HCT116 (cell line): ENCODE data around the gene LCN1. TPM values are rescaled to one million over a fixed set of nuclear protein-coding genes. Genes with fewer than 3 reads are reported as not detected.

Source experiments
- ATAC-seq: fragments of 200-7000 bp; cut with Tn5 transposase; 2 replicates; pipeline ENCODE4 v1.9.1; 2020; ENCODE audit warnings: mild to moderate bottlenecking, moderate library complexity
- BruUV-seq: library from RNA; stranded (reverse); fragments of 400-500 nt; replicated peaks from 2 replicates; lab custom pipeline; 2021; lab: Mats Ljungman, UMichigan
- CTCF ChIA-PET: fragments of 300-600 bp; sonication (Branson Sonifier 250); formaldehyde crosslinking; loops from one replicate; lab custom pipeline; 2021; ENCODE audit warnings: antibody characterized with exemption; lab: Charles Lee
- POLR2A ChIA-PET: fragments of 300-600, 350-600 bp; sonication (Branson Sonifier 250); formaldehyde crosslinking; loops from one replicate; lab custom pipeline; 2021; ENCODE audit warnings: antibody characterized with exemption; lab: Charles Lee
- RAD21 ChIA-PET, 2 experiments: fragments of 300-600 bp; sonication (Branson Sonifier 250); formaldehyde crosslinking; loops; one replicate each; lab custom pipeline; 2023; ENCODE audit warnings: low total read pairs in 2 of 2; ENCODE audit not compliant: uncharacterized antibody in 2 of 2, unreplicated experiment in 2 of 2, low non-redundant PET in 1 of 2; lab: Charles Lee
- DNase-seq: peaks from one replicate; pipeline ENCODE4 v3.0.0-alpha.2; 2010; ENCODE audit warnings: low read depth, low spot score
- H2AFZ ChIP-seq: fragments of 200-600 bp; shearing (Covaris generic), sonication (generic); 2 replicates; pipeline ENCODE4 v1.6.1; 2017; ENCODE audit warnings: low read depth, mixed run types, mixed read lengths, antibody characterized with exemption, low read length; ENCODE audit not compliant: poor library complexity, severe bottlenecking
- H3K27ac ChIP-seq: 2 replicates; pipeline ENCODE4 v1.5.1; 2012; ENCODE audit warnings: low read depth, low read length
- H3K27me3 ChIP-seq: fragments of 200-600 bp; sonication (generic); 2 replicates; pipeline ENCODE4 v1.6.1; 2016; ENCODE audit warnings: mixed run types, low read length, mixed read lengths; ENCODE audit not compliant: insufficient read depth
- H3K36me3 ChIP-seq, 2 experiments: fragments of 200-500 bp in 1 of 2; fragments of 200-600 bp in 1 of 2; sonication (Bioruptor generic) in 1 of 2; sonication (generic) in 1 of 2; 2 replicates each; pipeline versions ENCODE4 v1.5.1 to v1.6.1; 2014 to 2016; ENCODE audit warnings: low read length in 2 of 2, inconsistent platforms in 1 of 2, mixed read lengths in 1 of 2, mixed run types in 1 of 2; ENCODE audit not compliant: insufficient read depth in 2 of 2, control insufficient read depth in 1 of 2
- H3K4me1 ChIP-seq, 2 experiments: fragments of 200-600 bp in 1 of 2; sonication (generic) in 1 of 2; 2 replicates each; pipeline versions ENCODE4 v1.5.1 to v1.6.1; 2012 to 2017; ENCODE audit warnings: low read length in 2 of 2, inconsistent platforms in 1 of 2, mild to moderate bottlenecking in 1 of 2, mixed read lengths in 1 of 2, mixed run types in 1 of 2, moderate library complexity in 1 of 2; ENCODE audit not compliant: insufficient read depth in 2 of 2, control insufficient read depth in 1 of 2
- H3K4me2 ChIP-seq: fragments of 200-600 bp; sonication (generic); 2 replicates; pipeline ENCODE4 v1.6.1; 2017; ENCODE audit warnings: mixed run types, low read length, mixed read lengths
- H3K4me3 ChIP-seq, 2 experiments: fragments of 200-600 bp in 1 of 2; sonication (generic) in 1 of 2; replicated peaks in 1 of 2; 2 replicates each; pipeline ENCODE4 v1.5.1; 2011 to 2016; ENCODE audit warnings: low read length in 2 of 2, control low read depth in 1 of 2, low read depth in 1 of 2, mild to moderate bottlenecking in 1 of 2, mixed read lengths in 1 of 2, mixed run types in 1 of 2
- H3K79me2 ChIP-seq: fragments of 200-600 bp; sonication (generic); 2 replicates; pipeline ENCODE4 v1.6.1; 2017; ENCODE audit warnings: mild to moderate bottlenecking, mixed run types, low read length, moderate library complexity, mixed read lengths; ENCODE audit not compliant: insufficient read depth
- H3K9ac ChIP-seq: fragments of 200-600 bp; sonication (generic); 2 replicates; pipeline ENCODE4 v1.6.1; 2016; ENCODE audit warnings: low read length, mixed read lengths
- H3K9me2 ChIP-seq: fragments of 200-600 bp; sonication (generic), shearing (Covaris generic); 2 replicates; pipeline ENCODE4 v1.6.1; 2017; ENCODE audit warnings: mixed run types, mild to moderate bottlenecking, moderate library complexity; ENCODE audit not compliant: insufficient read depth
- H3K9me3 ChIP-seq, 2 experiments: fragments of 200-500 bp in 1 of 2; fragments of 200-600 bp in 1 of 2; sonication (Bioruptor generic) in 1 of 2; sonication (generic) in 1 of 2; 2 replicates each; pipeline ENCODE4 v1.6.1; 2014 to 2017; ENCODE audit warnings: low read length in 2 of 2, mixed read lengths in 2 of 2, inconsistent platforms in 1 of 2, low read depth in 1 of 2, mild to moderate bottlenecking in 1 of 2, mixed run types in 1 of 2, moderate library complexity in 1 of 2; ENCODE audit not compliant: control insufficient read depth in 1 of 2, insufficient read depth in 1 of 2
- H4K20me1 ChIP-seq: fragments of 200-600 bp; sonication (generic), shearing (Covaris generic); 2 replicates; pipeline ENCODE4 v1.6.1; 2017; ENCODE audit warnings: mixed run types, mild to moderate bottlenecking, moderate library complexity; ENCODE audit not compliant: insufficient read depth
- EGR1 ChIP-seq: IDR thresholded peaks from 2 replicates; pipeline ENCODE4 v1.6.1; 2012; ENCODE audit warnings: low read depth
- FOSL1 ChIP-seq: IDR thresholded peaks from 2 replicates; pipeline ENCODE4 v1.6.1; 2012; ENCODE audit warnings: low read depth
- JUND ChIP-seq: IDR thresholded peaks from 2 replicates; pipeline ENCODE4 v1.6.1; 2012
- POLR2A ChIP-seq: IDR thresholded peaks from 2 replicates; pipeline ENCODE4 v1.7.0; 2011; ENCODE audit warnings: borderline replicate concordance; ENCODE audit not compliant: insufficient read depth, insufficient read length; ENCODE audit errors: extremely low read depth
- POLR2AphosphoS5 ChIP-seq: IDR thresholded peaks from 2 replicates; pipeline ENCODE4 v1.6.1; 2011; ENCODE audit warnings: mild to moderate bottlenecking, low read depth, low read length, moderate library complexity
- TCF7L2 ChIP-seq: IDR thresholded peaks from 2 replicates; pipeline ENCODE4 v1.7.0; 2011; ENCODE audit warnings: borderline replicate concordance, inconsistent platforms; ENCODE audit not compliant: insufficient read depth, insufficient read length; ENCODE audit errors: extremely low read depth
- ZNF274 ChIP-seq: fragments of 200-500 bp; sonication (Bioruptor generic); IDR thresholded peaks from 2 replicates; pipeline ENCODE4 v1.6.1; 2014; ENCODE audit warnings: mild to moderate bottlenecking, low read depth, low read length, inconsistent platforms
- intact Hi-C: fragments of 100-400 bp; cut with micrococcal nuclease; formaldehyde crosslinking; loops from 2 replicates; pipeline ENCODE4 v1.10.0; 2022
- total RNA-seq: library from RNA; stranded (reverse); gene quantifications from one replicate; pipeline ENCODE4 v1.2.1, GENCODE V29; 2021; ENCODE audit not compliant: unreplicated experiment
- TF ChIP-seq, protein P1 (sequence below): IDR thresholded peaks from 2 replicates; pipeline ENCODE4 v1.6.1; 2011; ENCODE audit warnings: mild to moderate bottlenecking, low read length, moderate library complexity; ENCODE audit not compliant: insufficient replicate concordance; ENCODE audit errors: extremely low read depth
- TF ChIP-seq, protein P2 (sequence below): IDR thresholded peaks from 2 replicates; pipeline ENCODE4 v1.6.1; 2012

LCN1 gene
- total RNA-seq, 1 experiment from 2014 or later = not detected

DNA sequence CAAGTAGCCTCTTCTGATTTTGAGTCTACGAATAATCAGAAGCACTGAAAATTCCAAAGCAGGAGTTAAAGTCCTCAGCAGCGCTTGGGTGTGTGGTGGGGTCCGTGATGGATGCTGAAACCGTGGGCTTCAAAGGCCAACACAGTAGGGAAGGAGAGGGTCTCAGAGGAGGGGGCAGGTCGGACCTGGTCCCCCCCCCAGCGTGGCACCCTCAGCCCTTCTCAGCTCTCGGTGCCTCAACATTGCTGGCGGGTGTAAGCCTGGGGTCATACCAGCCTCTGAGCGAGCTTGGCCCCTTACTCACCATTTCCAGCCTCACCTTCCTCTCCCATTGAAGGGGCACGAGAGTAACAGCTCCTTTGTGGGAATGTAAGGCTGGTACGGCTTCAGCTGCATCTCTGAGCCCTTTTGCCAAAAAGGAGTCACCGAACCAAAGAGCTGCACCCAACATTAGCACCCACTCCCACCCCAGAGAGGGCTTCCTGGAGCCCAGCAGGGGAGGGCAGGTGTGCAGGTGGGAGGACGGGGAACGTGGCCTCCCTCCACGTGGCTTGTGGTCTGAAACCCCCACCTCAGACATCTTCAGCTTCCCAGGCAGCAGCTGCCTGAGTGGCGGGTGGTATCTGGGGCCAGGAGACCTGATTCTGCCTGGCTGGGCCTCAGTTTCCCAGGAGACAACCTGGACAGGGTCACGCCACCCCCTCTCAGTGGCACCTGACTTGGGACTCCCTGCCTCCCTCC, 6.7 kb upstream of the LCN1 start:
- Histone ChIP-seq H3K36me3 (no peaks in the 10 kb centered on the region), H3K4me3 (no peak overlapping the region), H3K9me2 (no peaks in the 10 kb centered on the region), H2AFZ (no peak overlapping the region), H3K27me3 (no peaks in the 10 kb centered on the region), H3K27ac (no peak overlapping the region), H3K4me1 (peaks cover 6 to 24% of the 10 kb centered on the region in 2 experiments; a peak in 3 of 4 replicates), H3K9me3 (no peaks in the 10 kb centered on the region; a peak in 1 of 4 replicates), H3K4me2 (no peak overlapping the region), H4K20me1 (no peaks in the 10 kb centered on the region), H3K9ac (no peak overlapping the region), H3K79me2 (no peaks in the 10 kb centered on the region)
- no TSS peak for BruUV-seq
- intact Hi-C loops = no loop called here
- DNase-seq (no peak), ATAC-seq (no peak)
- ChIA-PET RAD21 (no interaction called here), CTCF (no interaction called here), POLR2A (no interaction called here)
- TF ChIP-seq POLR2A (no peak), ZNF274 (no peak)
- TF ChIP-seq, protein P1, sequence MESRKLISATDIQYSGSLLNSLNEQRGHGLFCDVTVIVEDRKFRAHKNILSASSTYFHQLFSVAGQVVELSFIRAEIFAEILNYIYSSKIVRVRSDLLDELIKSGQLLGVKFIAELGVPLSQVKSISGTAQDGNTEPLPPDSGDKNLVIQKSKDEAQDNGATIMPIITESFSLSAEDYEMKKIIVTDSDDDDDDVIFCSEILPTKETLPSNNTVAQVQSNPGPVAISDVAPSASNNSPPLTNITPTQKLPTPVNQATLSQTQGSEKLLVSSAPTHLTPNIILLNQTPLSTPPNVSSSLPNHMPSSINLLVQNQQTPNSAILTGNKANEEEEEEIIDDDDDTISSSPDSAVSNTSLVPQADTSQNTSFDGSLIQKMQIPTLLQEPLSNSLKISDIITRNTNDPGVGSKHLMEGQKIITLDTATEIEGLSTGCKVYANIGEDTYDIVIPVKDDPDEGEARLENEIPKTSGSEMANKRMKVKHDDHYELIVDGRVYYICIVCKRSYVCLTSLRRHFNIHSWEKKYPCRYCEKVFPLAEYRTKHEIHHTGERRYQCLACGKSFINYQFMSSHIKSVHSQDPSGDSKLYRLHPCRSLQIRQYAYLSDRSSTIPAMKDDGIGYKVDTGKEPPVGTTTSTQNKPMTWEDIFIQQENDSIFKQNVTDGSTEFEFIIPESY = no peak

DNA sequence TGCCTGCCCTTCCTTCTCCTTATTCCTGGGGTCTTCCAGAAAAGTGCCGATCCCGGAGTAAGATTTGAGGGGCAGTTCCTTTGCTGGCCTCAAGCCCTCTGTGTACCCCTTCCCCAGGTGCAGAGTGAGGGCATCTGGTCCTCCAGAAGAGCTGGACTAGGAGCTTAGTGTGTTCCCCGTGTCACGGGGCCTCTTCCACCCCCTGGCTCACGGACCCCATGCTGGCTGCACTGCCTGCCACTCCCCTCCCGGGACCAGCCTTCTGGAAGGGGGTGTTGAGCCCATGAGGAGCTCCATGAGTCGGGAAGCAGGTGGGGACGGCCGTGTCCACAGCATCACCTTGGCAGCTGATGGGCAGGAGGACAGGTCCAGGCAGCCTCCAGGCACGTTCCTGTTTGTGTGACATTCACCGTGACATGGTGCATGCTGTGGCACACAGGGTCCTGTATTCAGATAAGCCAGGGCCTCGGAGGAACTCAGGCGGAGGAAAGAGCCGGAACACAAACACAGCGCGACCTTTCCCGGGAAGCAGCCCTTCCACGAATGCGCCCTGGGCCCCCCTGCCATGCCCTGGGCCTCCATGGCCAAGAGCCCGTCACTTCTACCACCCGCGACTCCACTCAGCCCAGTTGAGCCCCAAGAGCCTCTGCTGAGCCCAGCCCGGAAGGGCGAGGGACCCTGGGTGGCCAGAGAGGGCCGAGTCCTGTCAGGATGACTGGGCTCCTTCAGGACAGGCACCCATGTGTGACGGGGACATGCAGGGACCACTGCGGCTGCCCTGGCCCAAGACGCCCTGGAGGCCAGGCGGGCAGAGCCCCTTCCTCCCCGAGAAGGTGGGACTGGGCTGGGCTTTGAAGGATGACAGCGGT, 5.9 kb upstream of the LCN1 start:
- Histone ChIP-seq H2AFZ (no peak overlapping the region), H3K9ac (no peak overlapping the region), H3K27ac (no peak overlapping the region), H3K4me2 (no peak overlapping the region), H3K9me2 (no peaks in the 10 kb centered on the region), H3K36me3 (no peaks in the 10 kb centered on the region), H4K20me1 (no peaks in the 10 kb centered on the region), H3K4me3 (no peak overlapping the region), H3K4me1 (peaks cover 6 to 24% of the 10 kb centered on the region in 2 experiments; a peak in 3 of 4 replicates), H3K9me3 (no peaks in the 10 kb centered on the region; a peak in 1 of 4 replicates), H3K79me2 (no peaks in the 10 kb centered on the region), H3K27me3 (no peaks in the 10 kb centered on the region)
- TF ChIP-seq FOSL1 = no peak
- TF ChIP-seq ZNF274 = no peak
- TF ChIP-seq EGR1 = no peak
- TF ChIP-seq, protein P2, sequence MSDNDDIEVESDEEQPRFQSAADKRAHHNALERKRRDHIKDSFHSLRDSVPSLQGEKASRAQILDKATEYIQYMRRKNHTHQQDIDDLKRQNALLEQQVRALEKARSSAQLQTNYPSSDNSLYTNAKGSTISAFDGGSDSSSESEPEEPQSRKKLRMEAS = no peak
- no peak for TF ChIP-seq POLR2AphosphoS5
- no peak for TF ChIP-seq JUND
- no peak for TF ChIP-seq TCF7L2
- BruUV-seq = no TSS peak
- POLR2A ChIA-PET = no interaction called here
- DNase-seq = no peak
- CTCF ChIA-PET = no interaction called here
- no peak for ATAC-seq
- intact Hi-C loops = no loop called here
- RAD21 ChIA-PET = no interaction called here
